GM12874 (cell line): ENCODE data around the gene KDM4C.

ENCODE experiments used
- CTCF ChIP-seq: IDR thresholded peaks from 2 replicates; pipeline ENCODE4 v1.5.1; 2011; ENCODE audit warnings: low read depth, mild to moderate bottlenecking, control low read depth, low read length, moderate library complexity; ENCODE audit not compliant: insufficient read depth

Gene KDM4C

GRCh38 chr9:7056254-7056653 is 298.5 kb downstream of the KDM4C start:
- TF ChIP-seq CTCF: no peak

GRCh38 chr9:7058473-7058872 is 300.7 kb downstream of the KDM4C start:
- TF ChIP-seq CTCF: no peak

GRCh38 chr9:7067169-7067568 is 309.4 kb downstream of the KDM4C start:
- no peak for TF ChIP-seq CTCF

- no peak for TF ChIP-seq CTCF
These were observed 314.1 kb downstream of the KDM4C start for GRCh38 chr9:7071916-7072315.

- no peak for TF ChIP-seq CTCF
These were observed 315.9 kb downstream of the KDM4C start for GRCh38 chr9:7073706-7074105.

- TF ChIP-seq CTCF: no peak
These were observed 317.4 kb downstream of the KDM4C start for GRCh38 chr9:7075154-7075553.

GRCh38 chr9:7079051-7079450 is 321.3 kb downstream of the KDM4C start:
- TF ChIP-seq CTCF: no peak
